Measurements from ENCODE around the gene UTS2R.
"Not testable (repeated sequence)": the region's sequence is repeated elsewhere in the genome, so short reads cannot be mapped to it uniquely, and the experiment has no call there.

The UTS2R gene

GRCh38 chr17:82376042-82376730, 4.6 kb downstream of the UTS2R start:
- no peak for DNase-seq

- not testable (repeated sequence) for DNase-seq
These were observed 5.7 kb downstream of the UTS2R start for GRCh38 chr17:82377294-82377693.

- no peak for DNase-seq
These were observed 6.6 kb downstream of the UTS2R start for GRCh38 chr17:82377924-82378740.

GRCh38 chr17:82378741-82379021, 7.1 kb downstream of the UTS2R start:
- DNase-seq: no peak

GRCh38 chr17:82380860-82381702, 9.5 kb downstream of the UTS2R start:
- no peak for DNase-seq

- DNase-seq: not testable (repeated sequence)
These were observed 10.1 kb downstream of the UTS2R start for GRCh38 chr17:82381703-82382009.

GRCh38 chr17:82382220-82382932, 10.8 kb downstream of the UTS2R start:
- DNase-seq: not testable (repeated sequence)

- no peak for DNase-seq
These were observed 11.3 kb downstream of the UTS2R start for GRCh38 chr17:82382933-82383255.

GRCh38 chr17:82383411-82383810, 11.8 kb downstream of the UTS2R start:
- DNase-seq: no peak

- no peak for DNase-seq
These were observed 12.6 kb downstream of the UTS2R start for GRCh38 chr17:82384051-82384729.

GRCh38 chr17:82384730-82385481, 13.3 kb downstream of the UTS2R start:
- no peak for DNase-seq

GRCh38 chr17:82385559-82386254, 14.1 kb downstream of the UTS2R start:
- no peak for DNase-seq

- no peak for DNase-seq
These were observed 14.8 kb downstream of the UTS2R start for GRCh38 chr17:82386255-82386831.

- DNase-seq: no peak
These were observed 15.5 kb downstream of the UTS2R start for GRCh38 chr17:82386881-82387704.

- no peak for DNase-seq
These were observed 16.1 kb downstream of the UTS2R start for GRCh38 chr17:82387705-82388106.

GRCh38 chr17:82388223-82388921, 16.8 kb downstream of the UTS2R start:
- DNase-seq: no peak

- no peak for DNase-seq
These were observed 17.3 kb downstream of the UTS2R start for GRCh38 chr17:82388922-82389283.

- no peak for DNase-seq
These were observed 17.8 kb downstream of the UTS2R start for GRCh38 chr17:82389379-82389778.

Data from DMS 273 treated with DMSO at 0.1 percent for 48 hours (cell line).